SK-N-MC (cell line): Measurements from ENCODE around the gene AOPEP.

Experiments
- EZH2 ChIP-seq: fragments of 200-600 bp; sonication (generic); IDR thresholded peaks from one replicate; pipeline ENCODE4 v1.6.1; 2017; ENCODE audit warnings: antibody characterized with exemption
- FOXP2 ChIP-seq: optimal IDR thresholded peaks from 2 replicates; pipeline ENCODE3; 2011; ENCODE audit warnings: mild to moderate bottlenecking, moderate library complexity; ENCODE audit not compliant: insufficient read depth; ENCODE audit errors: extremely low read length, control extremely low read depth
- POLR2AphosphoS5 ChIP-seq: IDR thresholded peaks from 2 replicates; pipeline ENCODE4 v1.6.1; 2012; ENCODE audit warnings: mild to moderate bottlenecking, low read depth, low read length, borderline replicate concordance

DNA sequence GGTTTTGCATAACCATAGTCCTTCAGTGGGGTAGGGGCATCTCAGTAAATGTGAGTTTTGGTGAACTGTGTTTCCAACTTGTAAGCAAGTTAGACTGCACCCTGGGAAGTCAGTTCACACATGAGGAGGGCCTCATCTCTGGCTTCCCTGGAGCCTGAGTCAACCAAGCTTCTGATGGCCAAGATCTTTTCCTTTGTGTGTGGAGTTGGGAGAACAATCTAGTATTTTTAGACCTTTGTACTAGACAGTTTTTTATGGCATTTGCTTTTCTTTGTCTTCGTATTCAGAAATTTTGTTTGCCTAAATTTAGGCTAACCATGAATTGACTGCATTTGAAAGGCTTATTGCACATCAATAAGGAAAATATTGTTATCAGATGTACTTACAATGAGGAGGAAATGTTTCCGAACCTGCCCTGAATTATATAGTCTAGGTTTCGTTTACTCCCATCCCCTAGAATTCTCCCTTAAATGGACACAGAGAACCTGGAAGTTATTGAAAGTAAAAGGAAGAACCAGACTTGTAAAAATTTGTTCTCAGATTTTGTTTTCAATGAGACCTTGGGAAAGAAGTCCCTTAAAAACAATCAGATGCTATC is 204.6 kb downstream of the AOPEP start:
- TF ChIP-seq POLR2AphosphoS5 (no peak), EZH2 (no peak), FOXP2 (no peak)
